ENCODE results near the gene DYNLT1.

- no peak for TF ChIP-seq GATA3 (IDR thresholded peaks at IDR 0.05; ENCODE audit: low read depth, low read length)
- TF ChIP-seq GATA2 (IDR thresholded peaks at IDR 0.05; ENCODE audit: low read depth, low read length) = no peak
Measured at GRCh38 chr6:158621694-158622544, 22.6 kb downstream of the DYNLT1 start.

Data from SH-SY5Y (cell line).